IPS-11a (cell line): ENCODE results near the gene ADAT3.

Experiments
- H3K4me3 ChIP-seq: one replicate; pipeline ENCODE4 v1.5.1; 2013; ENCODE audit warnings: low read depth, low read length, control low read depth

Gene ADAT3

GRCh38 chr19:1912760-1913505 is 7.7 kb downstream of the ADAT3 start:
- H3K4me3 ChIP-seq, result no peak overlapping the region

- no peak overlapping the region for H3K4me3 ChIP-seq
These were observed 8.8 kb downstream of the ADAT3 start for GRCh38 chr19:1913781-1914577.

GRCh38 chr19:1914826-1915341 is 9.7 kb downstream of the ADAT3 start:
- H3K4me3 ChIP-seq, result no peak overlapping the region

- H3K4me3 ChIP-seq, result no peak overlapping the region
These were observed 11.9 kb downstream of the ADAT3 start for GRCh38 chr19:1917146-1917545.

- no peak overlapping the region for H3K4me3 ChIP-seq
These were observed 12.7 kb downstream of the ADAT3 start for GRCh38 chr19:1917926-1918325.

- H3K4me3 ChIP-seq, result no peak overlapping the region
These were observed 13.8 kb downstream of the ADAT3 start for GRCh38 chr19:1918975-1919374.

- no peak overlapping the region for H3K4me3 ChIP-seq
These were observed 15.4 kb downstream of the ADAT3 start for GRCh38 chr19:1920644-1921043.

GRCh38 chr19:1921326-1921725 is 16.1 kb downstream of the ADAT3 start:
- H3K4me3 ChIP-seq, result no peak overlapping the region

- no peak overlapping the region for H3K4me3 ChIP-seq
These were observed 16.6 kb downstream of the ADAT3 start for GRCh38 chr19:1921825-1922224.

GRCh38 chr19:1922803-1923202 is 17.6 kb downstream of the ADAT3 start:
- H3K4me3 ChIP-seq, result no peak overlapping the region

GRCh38 chr19:1923319-1923718 is 18.1 kb downstream of the ADAT3 start:
- no peak overlapping the region for H3K4me3 ChIP-seq

GRCh38 chr19:1924320-1924961 is 19.2 kb downstream of the ADAT3 start:
- no peak overlapping the region for H3K4me3 ChIP-seq

- no peak overlapping the region for H3K4me3 ChIP-seq
These were observed 20.3 kb downstream of the ADAT3 start for GRCh38 chr19:1925544-1925943.

GRCh38 chr19:1929021-1929742 is 24.0 kb downstream of the ADAT3 start:
- no peak overlapping the region for H3K4me3 ChIP-seq

GRCh38 chr19:1931445-1931844 is 26.2 kb downstream of the ADAT3 start:
- no peak overlapping the region for H3K4me3 ChIP-seq

GRCh38 chr19:1932395-1932794 is 27.2 kb downstream of the ADAT3 start:
- no peak overlapping the region for H3K4me3 ChIP-seq

GRCh38 chr19:1933244-1933643 is 28.0 kb downstream of the ADAT3 start:
- H3K4me3 ChIP-seq, result no peak overlapping the region

- no peak overlapping the region for H3K4me3 ChIP-seq
These were observed 28.7 kb downstream of the ADAT3 start for GRCh38 chr19:1933942-1934341.

GRCh38 chr19:1935484-1936208 is 30.4 kb downstream of the ADAT3 start:
- H3K4me3 ChIP-seq, result no peak overlapping the region

- H3K4me3 ChIP-seq, result no peak overlapping the region
These were observed 31.2 kb downstream of the ADAT3 start for GRCh38 chr19:1936430-1936829.
